ENCODE measurements around the gene GALNT2.

GALNT2 gene

DNA sequence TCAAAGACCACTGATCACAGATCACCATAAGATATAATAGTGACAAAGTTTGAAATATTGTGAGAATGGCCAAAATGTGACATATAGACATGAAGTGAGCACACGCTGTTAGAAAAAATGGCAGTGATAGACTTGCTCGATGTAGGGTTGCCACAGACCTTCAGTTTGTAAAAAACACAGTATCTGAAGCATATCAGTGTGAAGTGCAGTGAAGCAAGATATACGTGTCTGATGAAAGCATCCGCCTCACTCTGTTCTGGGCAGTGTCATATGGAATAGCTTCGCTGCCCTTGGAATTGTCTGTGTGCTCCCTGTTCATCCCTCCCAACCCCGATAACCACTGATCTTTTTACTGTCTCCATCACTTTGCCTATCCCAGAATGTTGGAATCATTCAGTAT is 50.7 kb downstream of the GALNT2 start:
- DNase-seq: no peak

DNA sequence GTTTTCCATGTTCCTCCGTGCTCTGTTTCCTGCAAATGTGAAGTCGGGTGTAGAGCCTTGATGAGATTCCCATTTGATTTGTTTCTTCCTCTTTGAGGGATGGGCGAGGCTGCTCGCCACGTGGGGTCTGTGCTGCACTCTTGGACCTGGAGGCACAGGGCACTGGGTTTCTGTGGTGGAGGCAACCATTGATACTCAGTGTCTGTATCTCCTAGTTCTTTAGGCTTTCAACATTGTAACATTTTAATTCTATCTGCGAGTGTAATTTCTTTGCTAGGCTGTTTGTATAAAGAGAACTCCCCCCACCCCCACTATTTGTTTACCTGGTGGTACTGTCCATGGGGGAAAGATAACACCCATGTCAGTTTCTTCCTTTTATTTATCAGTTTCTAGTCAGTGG is 52.3 kb downstream of the GALNT2 start:
- DNase-seq: no peak

DNA sequence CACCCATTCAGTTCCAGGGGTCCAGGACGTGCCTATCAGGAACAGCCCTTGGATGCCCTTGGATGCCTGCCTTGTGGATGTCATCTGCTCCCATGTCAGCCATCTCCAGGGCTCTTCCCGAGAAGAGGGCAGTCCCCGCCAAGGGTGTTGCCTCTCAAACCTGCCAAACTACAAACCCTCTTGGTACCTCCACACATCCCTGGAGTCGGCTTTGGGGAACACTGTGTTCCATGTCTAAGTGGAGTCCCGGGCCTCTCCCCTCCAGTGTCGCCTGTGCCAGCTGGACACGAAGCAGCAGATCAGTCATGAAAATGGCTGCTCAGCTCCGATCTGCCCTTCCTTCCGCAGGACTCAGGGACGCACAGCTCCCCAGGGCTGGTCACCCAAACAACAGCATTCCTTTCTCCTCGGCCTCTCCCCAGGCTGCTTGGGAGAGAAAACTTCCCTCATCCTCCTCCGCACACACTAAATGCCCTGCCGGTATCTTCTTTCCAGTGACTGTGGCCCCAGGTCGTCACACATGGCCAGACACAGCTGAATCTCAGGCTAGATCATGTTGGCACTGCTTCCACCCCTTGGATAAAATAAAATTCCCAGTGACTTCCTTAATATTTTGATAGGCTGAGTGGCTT is 53.4 kb downstream of the GALNT2 start:
- no peak for DNase-seq

DNA sequence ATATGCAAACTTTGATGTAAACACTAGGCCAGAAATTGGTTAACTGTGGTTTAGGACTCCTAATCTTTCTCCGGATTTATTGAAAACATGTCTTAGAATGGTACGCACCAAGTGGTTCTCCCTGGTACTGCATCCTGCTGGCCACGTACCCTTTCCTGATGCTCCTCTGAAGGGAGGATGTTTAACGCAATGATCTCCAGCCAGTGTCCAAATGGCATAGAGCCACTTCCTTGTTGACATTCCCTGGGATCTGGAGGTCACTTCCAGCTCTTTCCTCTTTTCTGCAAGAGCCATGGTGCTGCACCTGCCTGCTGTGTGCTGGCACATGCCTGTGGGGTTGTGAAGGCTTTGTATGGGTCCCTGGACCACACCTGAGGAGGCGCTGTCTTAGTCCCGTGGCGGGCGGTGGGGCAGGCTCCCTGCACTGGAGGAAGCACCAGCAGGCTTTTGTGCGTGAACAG is 53.9 kb downstream of the GALNT2 start:
- no peak for DNase-seq

DNA sequence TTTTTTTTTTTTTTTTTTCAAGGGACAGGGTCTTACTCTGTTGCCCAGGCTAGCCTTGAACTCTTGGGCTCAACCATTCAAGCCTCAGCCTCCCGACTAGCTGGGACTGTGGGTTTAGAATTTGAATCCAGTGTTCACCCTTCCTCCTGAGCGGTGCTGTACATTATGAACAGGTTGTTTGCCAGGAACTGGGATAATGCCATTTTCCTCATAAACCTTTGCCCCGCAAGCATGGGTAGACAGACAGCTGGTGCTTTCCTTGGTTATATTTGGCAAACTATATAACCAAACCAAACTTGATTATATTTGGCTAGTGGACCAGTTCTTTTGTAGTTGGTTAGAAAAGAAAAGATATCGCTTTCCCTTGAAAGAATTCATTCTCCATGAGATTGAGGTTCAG is 54.9 kb downstream of the GALNT2 start:
- DNase-seq: no peak

DNA sequence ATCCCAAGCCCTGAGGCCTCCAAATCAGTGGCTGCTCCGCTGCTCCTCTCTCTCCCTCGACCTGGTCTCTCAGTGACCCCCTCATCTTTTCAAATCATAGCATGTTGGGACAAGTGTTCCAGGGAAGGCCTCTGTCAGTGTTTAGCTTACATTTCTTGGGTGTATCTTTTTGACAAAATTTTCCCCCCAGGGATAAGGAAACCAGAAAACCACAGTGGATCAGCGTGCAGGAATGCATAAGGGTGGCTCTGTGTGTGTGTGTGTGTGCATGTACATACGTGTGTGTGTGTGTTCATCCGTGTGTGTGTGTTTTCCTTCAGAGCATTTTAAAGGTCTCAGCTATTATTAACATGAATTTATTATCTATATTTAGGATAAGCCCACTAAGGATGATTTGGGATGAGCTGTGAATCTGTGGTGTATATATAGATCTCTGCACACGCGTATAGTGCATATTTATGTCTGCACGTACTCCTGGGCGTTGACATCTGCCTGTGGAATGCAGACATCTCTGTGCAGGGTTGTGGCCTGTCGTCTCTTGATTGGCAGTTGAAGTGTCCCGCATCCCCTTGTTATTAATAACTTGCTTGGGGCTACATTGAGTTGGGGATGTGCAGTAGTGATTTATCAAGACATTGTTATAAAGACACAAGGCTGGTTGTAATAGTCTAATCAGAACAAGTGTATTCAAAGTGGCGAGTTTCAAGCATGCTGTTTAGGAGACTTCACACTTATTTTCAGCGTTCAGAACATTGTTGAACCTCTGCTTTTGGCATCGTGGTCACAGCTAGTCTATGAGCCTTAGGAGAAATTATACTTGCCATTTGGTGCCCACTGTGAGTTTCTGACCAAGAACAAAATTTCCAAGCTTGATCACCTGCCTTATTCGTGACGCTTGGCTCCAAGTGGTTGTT is 55.6 kb downstream of the GALNT2 start:
- DNase-seq: no peak

DNA sequence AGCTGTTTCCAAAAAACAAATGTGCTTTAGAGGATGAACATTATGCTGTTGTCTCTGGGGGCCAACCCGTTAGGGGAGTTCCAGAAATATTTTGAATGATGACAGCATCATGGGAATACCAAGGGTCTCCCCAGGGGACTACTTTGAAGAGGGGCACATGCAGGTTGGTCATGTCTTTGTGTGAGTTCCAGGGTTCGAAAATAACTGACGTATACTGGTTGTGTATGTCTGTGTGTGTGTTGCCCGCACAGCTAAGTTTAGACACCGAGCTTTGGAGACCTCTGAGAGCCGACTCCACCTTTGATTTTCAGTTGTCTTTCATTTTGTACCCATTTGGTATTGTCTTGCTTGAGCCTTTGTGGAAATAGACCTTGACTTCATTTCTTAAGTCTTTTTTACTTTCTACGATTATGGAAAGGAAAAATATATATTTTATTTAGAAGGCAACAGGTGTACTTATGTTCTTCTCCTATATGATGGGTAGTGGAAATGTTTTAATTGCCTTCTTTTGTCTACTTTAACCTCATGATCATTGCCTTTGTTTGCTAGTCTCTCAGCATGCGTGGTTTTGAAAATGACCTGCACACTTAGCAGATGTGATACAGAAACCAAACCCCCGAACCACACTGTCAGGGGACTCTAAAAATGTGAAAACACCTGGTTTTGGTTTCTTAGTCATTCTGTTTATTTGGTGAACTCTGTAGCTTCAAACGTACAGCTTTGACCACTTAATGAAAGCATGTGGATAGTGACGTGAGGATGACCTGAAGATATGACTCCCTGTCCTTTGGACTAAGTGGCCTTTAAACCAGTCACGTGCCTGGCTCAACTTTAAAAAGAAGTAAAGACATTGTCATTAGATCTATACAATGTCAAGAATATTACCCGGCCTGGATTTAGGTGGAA is 56.5 kb downstream of the GALNT2 start:
- no peak for DNase-seq

DNA sequence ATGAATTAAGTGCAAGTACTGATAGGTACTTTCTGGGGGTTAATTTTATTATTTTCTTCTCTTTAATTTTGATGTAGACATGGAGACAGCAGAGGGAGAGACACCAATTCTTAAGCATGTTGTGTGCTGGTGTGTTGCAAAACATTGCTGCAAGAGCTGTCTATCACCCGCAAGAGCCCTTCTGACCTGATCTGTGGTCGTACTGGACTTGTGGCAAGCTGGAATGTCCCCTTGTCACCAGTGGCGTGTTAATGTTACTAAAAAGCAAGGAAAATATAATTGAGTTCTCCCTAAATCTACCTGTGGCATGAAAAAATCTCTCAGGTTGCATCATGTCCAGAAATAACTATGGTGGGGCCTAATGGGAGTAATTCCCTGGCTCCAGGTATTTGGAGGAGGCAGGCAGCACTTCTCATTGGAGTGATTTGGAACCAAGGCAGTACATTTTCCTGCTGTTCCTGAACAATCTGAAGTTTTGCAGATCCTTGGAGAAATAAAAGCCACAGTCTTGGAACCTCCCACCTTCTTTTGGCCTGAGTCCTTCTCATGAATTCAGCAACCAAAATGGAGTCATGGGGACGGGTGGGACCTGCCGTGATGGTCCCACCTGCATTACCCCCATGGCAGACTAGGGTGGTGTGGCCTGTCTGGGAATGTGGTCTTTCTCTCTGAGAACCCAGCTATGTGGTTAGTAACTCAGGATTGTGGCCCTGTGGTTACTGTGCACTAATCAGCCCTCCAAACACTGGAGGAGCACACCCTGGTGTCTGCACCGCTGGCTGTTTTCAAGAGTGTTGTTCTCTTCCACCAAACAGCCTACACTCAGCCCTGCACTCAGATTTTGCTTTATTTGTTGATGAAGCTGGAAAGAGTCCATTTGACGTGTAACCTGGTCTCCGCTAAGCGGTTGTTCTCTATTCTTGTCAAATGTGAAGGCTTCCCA is 57.4 kb downstream of the GALNT2 start:
- DNase-seq: no peak

DNA sequence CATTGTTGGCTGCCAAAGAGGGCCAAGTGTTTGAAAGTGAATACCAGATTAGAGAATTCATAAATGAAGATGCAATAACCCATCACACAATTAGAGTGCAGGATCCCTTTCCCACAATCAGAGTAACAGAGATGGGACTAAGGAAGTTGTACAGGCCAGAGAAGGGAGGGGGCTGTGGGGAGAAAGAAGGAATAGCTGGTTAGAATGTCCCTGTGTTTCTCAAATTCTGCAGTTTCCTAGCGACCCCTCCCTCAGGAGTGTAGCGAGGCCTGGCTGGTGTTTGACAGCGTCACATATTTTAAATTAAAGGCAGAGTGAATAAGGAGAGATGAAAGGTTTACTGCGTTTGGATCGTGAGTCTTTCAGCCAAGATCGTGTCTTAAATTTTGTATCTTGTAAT is 58.1 kb downstream of the GALNT2 start:
- no peak for DNase-seq

DNA sequence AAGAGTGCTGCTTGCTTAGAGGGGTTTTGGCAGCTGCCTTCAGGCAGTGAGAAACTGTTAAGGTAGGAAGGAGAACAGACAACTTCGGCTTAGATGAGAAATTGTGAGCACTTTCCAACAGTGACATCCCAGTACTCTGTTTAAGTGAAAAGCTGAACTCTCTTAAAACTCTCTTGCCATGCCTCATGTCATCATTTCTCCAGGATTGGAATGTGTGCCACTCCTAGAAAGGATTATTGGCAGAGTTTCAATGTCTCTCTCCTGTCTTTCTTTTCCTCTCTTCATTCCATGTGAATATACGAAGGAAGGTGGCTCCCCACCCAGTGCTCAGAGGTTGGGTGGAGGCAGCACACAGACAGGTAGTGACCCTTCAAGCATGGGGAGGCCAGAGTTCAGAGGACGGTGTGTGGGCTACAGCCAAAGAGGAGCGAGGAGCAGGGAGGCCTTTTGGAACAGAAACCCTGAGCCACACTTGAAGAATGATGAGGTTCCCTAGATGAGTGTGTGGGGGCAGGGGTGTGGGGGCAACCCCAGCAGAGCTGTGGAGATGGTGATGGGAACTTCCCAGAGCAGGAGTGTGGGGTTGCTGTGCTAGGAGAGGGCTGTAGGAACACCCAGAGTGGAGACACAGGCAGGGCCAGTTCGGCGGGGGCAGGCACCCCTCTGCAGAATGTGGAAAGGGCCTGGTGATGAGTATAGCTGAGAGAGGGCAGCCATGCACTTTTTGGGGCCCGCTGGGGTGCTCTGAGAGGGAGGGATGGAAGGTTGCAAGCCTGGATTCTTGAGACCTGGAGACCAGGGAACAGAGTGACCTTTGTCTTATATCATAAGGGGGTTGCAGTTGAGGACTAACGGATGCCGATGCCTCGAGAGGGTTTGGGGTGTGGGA is 58.8 kb downstream of the GALNT2 start:
- no peak for DNase-seq

DNA sequence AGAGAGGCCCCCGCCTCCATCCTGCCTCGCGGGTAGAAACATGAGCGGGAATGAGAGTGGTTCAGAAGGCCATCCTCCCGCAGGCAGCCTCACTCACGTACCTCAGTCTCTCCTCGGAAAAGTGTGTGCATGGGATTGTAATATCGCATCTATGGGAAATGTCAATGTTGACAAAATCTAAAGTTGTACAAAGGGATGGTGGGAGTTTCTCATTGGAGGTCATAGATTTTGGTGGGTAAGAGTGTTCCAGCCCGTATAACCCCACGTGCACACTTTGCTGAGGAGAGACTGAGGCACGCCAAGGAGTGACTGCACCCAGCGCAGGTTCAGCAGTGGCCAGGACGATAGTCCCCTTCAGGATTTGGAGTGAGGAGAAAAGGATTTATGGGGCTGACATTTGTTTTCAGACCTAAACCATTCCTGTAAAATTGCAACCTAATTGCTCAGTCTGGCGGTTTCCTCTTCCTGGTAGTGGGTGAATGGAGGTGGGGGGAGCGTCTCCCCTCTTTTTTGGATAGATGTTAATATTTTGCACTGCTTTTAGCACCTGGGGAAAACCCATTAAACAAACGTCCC is 59.6 kb downstream of the GALNT2 start:
- DNase-seq: no peak

DNA sequence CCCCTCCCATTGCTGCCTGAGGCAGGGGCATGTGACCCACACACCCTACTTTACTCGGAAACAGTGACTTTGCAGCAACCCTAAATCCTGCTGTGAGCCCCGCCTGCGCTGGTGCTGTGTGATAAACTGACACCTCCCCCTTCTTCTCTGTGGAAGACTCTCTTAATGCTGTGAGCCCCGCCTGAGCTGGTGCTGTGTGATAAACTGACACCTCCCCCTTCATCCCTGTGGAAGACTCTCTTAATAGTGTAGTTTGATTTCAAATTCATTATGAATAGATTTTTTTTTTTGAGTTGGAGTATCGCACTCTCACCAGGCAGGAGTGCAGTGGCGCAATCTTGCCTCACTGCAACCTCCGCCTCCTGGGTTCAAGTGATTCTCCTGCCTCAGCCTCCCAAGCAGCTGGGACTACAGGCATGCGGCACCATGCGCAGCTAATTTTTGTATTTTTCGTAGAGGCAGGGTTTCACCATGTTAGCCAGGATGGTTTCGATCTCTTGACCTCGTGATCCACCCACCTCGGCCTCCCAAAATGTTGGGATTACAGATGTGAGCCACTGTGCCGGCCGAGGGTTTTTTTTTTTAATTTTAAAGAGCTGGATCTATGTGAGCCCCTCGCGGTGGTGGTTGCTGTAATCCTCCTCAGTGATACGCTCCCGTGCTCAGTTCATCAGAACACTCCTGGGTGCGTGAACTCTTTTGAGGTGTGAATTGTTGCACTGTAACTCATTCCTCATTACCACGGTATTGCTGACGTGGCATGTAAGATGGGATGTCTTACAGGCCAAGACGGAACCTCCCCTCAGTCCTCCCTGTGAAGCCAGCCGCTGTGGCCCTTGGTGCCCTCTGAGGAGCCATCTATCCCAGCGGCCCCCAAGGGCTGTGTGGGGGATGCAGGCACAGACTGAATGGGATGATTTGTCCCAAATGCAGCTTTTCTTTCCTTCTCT is 60.3 kb downstream of the GALNT2 start:
- no peak for DNase-seq

DNA sequence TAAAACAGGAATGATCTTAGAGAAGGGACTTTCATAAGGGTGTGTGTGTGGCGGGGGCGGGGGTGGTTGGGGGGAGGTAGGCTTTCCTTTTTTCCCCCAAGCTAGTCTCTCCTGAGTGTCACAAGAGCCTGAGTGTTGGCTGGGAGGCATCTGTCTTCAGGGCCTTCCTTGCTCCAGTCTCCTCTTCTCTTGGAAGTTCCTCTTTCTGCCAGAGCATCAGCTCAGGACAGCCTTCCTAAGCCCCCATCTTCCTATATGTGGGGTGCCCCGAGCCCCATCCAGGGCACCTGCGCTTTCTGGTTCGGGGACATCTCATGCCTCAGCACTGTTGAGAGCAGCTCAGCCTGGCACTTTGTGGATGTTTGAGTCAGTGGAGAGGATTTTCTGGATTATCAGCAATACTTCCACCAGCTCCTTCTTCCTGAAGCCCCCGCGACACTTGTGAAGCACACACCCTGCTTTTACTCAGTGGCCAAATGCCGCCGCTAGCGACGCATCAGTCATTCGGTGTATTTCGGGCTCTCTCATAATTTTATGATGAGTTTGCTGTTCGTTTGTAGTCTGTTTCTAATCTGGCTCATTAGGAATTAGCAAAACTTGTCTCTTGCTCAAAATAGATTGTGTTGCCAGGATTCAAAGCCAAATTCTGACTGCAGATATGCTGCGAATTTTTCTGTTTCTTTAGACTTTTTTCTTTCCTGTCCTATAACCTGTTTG is 61.7 kb downstream of the GALNT2 start:
- DNase-seq: no peak

DNA sequence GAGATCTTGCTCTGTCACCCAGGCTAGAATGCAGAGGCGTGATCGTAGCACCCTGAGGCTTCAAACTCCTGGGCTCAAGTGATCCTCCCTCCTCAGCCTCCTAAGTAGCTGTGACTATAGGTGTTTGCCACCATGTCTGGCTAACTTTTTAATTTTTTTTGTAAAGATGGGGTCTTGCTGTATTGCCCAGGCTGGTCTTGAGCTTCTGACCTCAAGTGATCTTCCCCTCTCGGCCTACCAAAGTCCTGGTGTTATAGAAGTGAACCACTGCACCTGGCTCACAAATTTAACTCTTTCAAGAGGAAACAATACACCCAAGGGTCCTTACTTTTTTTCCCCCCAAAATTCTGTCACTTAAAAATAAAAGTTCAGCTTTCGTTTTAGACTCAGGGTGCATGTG is 62.3 kb downstream of the GALNT2 start:
- no peak for DNase-seq

DNA sequence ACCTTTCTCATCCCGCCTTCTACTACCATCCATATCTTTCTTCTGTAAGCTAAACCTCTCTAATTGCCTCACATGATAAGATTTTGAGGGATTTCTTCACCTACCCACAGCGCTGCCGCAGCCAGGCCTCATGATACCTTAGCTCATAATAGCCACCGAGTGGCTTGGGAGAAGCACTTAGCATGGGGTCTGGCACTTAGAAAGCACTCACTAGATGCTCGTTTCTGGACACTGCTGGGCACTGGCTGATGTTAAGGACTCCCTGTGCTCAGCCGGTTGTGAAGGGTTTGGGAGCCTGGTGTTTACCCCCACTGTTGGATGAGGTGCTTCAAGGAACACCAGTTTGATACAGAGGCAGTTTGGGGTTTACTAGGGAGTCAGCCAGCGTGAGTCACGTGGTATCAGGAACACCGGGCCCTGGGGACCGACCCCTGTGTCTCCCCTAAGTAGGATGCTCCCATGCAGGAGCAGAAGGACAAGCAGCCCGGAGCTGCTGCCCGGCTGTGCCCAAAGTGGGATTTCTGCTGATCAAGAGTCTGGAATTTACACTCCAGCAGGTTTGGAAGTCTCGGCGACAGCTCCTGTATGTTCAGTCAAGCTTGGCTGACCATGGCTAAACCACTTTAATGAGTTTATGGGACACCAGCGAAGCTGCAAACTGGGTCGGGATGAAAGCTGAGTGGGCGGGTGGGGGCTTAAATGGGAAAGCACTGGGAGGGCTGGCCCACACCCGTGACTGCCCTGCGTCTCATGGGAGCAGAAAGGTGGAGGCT is 63.3 kb downstream of the GALNT2 start:
- DNase-seq: no peak

DNA sequence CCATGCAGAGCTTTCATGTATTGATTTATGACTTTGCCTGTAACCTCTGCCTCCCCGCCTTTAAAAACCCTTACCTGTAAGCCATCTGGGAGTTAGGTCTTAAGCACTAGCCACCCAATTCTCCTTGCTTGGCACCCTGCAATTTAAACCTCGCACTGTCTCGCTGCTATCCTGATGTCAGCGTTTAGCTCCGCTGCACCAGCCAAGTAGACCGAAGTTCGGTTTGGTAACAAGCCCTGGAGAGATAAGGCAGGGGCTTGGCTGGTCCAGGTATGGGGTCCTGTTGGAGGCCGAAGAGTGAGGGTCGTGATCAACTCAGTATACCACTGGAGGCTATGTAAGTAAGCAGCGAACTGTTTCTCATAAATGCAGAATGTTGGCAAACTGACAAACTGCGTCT is 64.4 kb downstream of the GALNT2 start:
- DNase-seq: no peak

DNA sequence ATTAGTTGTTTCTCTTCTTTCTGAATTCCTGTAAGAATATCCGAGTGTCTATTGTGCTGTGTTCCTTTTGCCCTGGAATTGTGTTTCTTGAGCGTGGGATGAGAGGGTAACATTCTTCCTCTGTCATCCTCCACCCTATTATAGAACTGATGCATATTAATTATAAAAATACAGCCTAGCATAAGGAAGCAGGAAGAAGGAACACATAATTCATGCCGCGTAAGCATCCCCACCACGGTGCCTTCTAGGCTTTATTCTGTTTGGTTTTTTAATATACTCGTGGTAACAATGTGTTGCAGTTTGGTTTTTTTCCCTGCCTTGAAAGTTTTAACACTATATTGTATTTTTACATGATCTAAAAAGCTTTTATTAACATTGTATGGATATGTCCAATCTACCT is 65.7 kb downstream of the GALNT2 start:
- DNase-seq: no peak

DNA sequence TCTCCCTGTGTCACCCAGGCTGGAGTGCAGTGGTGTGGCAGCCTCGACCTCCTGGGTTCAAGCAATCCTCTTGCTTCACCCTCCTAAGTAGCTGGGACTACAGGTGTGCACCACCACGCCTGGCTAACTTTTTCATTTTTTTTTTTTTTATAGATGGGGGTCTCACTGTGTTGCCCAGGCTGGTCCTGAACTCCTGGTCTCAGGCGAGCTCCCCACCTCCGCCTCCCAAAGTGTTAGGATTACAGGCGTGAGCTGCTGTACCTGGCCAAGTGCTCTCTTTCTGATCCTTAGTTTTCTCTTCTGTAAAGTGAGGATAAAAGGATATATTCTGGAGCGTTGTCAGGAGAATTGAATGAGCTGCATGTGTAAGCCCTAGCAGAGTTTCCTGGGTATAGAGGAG is 68.7 kb downstream of the GALNT2 start:
- no peak for DNase-seq
